Measurements from ENCODE around the gene SLC24A3.

Gene SLC24A3

DNA sequence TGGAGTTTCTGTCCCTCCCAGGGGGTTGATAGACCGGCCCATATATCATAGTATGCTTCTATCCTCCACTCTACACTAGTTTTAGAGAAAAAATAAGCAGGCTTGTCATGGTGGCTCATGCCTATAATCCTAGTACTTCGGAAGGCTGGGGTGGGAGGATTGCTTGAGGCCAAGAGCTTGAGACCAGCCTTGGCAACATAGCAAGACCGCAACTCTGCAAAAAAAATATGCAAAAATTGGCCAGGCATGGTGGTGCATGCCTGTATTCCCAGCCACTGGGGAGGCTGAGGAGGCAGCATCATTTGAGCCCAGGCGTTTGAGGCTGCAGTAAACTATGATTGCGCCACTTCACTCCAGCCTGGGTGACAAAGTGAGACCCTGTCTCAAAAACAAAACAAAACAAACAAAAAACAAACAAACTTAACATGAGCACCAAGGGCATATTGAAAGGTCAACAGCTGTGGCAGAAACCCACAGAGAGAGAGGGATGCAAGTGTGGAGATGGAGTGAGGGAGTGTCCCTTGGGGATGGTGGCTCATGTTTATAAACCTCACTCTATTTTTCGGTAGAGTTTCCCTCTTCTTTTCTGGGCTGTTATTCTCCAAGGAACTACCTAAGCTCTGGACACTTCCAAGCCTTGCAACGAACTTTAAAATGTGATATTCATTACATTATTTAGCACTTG, 24.1 kb downstream of the SLC24A3 start:
- Histone ChIP-seq H3K27me3 (ENCODE audit: control insufficient read depth in 2 of 2, insufficient read depth in 2 of 2, low read length in 2 of 2) (no peaks in the 10 kb centered on the region), H3K36me3 (ENCODE audit: control insufficient read depth in 2 of 2, insufficient read depth in 2 of 2, low read length in 2 of 2) (no peaks in the 10 kb centered on the region), H3K4me3 (ENCODE audit: low read length in 2 of 2) (no peak overlapping the region), H3K9me3 (ENCODE audit: control insufficient read depth in 2 of 2, low read length in 2 of 2) (no peaks in the 10 kb centered on the region), H3K4me1 (ENCODE audit: control insufficient read depth in 2 of 2, insufficient read depth in 2 of 2, low read length in 2 of 2) (no peaks in the 10 kb centered on the region), H3K9ac (ENCODE audit: low read depth in 1 of 2, low read length in 2 of 2) (no peak overlapping the region), H3K27ac (ENCODE audit: low read depth in 2 of 2, low read length in 2 of 2) (no peak overlapping the region)

DNA sequence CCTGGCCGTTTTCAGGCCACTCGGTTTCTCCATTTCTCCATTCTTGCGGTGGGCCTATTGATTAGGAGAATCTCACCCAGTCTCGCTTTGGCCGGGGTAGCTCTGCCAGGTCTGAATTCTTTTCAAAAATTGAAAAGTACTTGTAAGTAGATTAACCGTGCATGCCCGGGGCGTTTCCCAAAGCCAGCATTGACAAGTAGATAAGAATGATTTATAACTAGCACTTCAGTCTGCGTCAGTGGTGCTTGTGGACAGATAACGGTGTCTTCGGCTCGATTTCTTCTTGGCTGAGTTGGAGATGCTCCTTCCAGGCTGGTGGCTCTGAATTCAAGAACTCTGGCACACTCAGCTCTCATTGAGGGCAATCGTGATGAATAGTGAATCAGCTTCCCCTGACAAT, 29.0 kb downstream of the SLC24A3 start:
- no peaks in the 10 kb centered on the region for H3K27me3 ChIP-seq (ENCODE audit: control insufficient read depth in 2 of 2, insufficient read depth in 2 of 2, low read length in 2 of 2)
- H3K4me1 ChIP-seq (ENCODE audit: control insufficient read depth in 2 of 2, insufficient read depth in 2 of 2, low read length in 2 of 2), result no peaks in the 10 kb centered on the region
- H3K36me3 ChIP-seq (ENCODE audit: control insufficient read depth in 2 of 2, insufficient read depth in 2 of 2, low read length in 2 of 2), result no peaks in the 10 kb centered on the region
- peak overlapping the region in 1 of 2 donors; percentile 29 for H3K27ac ChIP-seq (ENCODE audit: low read depth in 2 of 2, low read length in 2 of 2)
- no peak overlapping the region for H3K9ac ChIP-seq (ENCODE audit: low read depth in 1 of 2, low read length in 2 of 2)
- no peaks in the 10 kb centered on the region for H3K9me3 ChIP-seq (ENCODE audit: control insufficient read depth in 2 of 2, low read length in 2 of 2)
- no peak overlapping the region for H3K4me3 ChIP-seq (ENCODE audit: low read length in 2 of 2)

DNA sequence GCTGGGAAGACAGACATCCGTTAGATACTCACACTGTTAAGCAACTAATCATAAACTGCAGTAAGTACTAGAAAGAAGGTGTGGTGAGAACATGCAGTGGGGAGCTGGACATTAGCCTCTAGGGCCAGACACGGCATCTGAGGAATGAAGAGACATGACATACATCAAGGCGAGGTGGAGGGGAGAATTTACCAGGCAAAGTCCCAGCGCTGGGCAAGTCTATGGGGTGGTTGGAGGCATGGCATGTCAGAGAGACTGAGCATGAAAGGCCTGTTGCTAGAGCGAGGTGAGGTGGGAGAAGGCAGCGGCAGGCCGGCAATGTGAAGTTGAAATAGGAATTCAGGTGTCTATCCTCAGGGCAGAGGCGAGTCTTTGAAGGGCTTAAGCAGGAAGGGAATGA, 31.8 kb downstream of the SLC24A3 start:
- H3K27ac ChIP-seq (ENCODE audit: low read depth in 2 of 2, low read length in 2 of 2), result no peak overlapping the region
- no peaks in the 10 kb centered on the region for H3K9me3 ChIP-seq (ENCODE audit: control insufficient read depth in 2 of 2, low read length in 2 of 2)
- no peak overlapping the region for H3K9ac ChIP-seq (ENCODE audit: low read depth in 1 of 2, low read length in 2 of 2)
- H3K4me1 ChIP-seq (ENCODE audit: control insufficient read depth in 2 of 2, insufficient read depth in 2 of 2, low read length in 2 of 2), result no peaks in the 10 kb centered on the region
- H3K36me3 ChIP-seq (ENCODE audit: control insufficient read depth in 2 of 2, insufficient read depth in 2 of 2, low read length in 2 of 2), result no peaks in the 10 kb centered on the region
- no peak overlapping the region for H3K4me3 ChIP-seq (ENCODE audit: low read length in 2 of 2)
- H3K27me3 ChIP-seq (ENCODE audit: control insufficient read depth in 2 of 2, insufficient read depth in 2 of 2, low read length in 2 of 2), result no peaks in the 10 kb centered on the region

- no peak overlapping the region for H3K4me3 ChIP-seq (ENCODE audit: low read length in 2 of 2)
- no peaks in the 10 kb centered on the region for H3K36me3 ChIP-seq (ENCODE audit: control insufficient read depth in 2 of 2, insufficient read depth in 2 of 2, low read length in 2 of 2)
- H3K9ac ChIP-seq (ENCODE audit: low read depth in 1 of 2, low read length in 2 of 2), result no peak overlapping the region
- H3K9me3 ChIP-seq (ENCODE audit: control insufficient read depth in 2 of 2, low read length in 2 of 2), result no peaks in the 10 kb centered on the region
- H3K27me3 ChIP-seq (ENCODE audit: control insufficient read depth in 2 of 2, insufficient read depth in 2 of 2, low read length in 2 of 2), result no peaks in the 10 kb centered on the region
- H3K4me1 ChIP-seq (ENCODE audit: control insufficient read depth in 2 of 2, insufficient read depth in 2 of 2, low read length in 2 of 2), result peaks cover 0 to 3% of the 10 kb centered on the region in 2 donors
- no peak overlapping the region for H3K27ac ChIP-seq (ENCODE audit: low read depth in 2 of 2, low read length in 2 of 2)
Observed at GRCh38 chr20:19249106-19249879, 36.9 kb downstream of the SLC24A3 start.

DNA sequence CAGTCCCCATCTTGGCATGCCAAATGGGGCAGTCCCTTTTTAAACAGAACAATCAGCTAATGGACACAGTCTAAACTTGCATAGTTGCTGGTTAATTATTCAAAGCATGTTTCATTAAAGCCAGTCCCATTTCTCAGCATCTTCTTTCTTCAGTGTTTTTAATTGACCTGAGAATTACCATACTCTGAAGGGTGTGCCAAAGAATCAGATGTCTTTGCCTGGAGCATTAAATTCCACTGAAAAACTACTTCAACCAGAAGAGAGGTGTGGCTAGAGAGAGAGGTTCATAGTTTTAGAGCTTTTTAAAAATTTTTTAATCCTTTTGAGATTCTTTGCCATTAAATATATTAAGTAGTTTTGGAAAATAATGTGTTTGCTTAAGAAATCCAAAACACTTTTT, 37.9 kb downstream of the SLC24A3 start:
- Histone ChIP-seq H3K9ac (ENCODE audit: low read depth in 1 of 2, low read length in 2 of 2) (no peak overlapping the region), H3K4me1 (ENCODE audit: control insufficient read depth in 2 of 2, insufficient read depth in 2 of 2, low read length in 2 of 2) (peaks cover 0 to 3% of the 10 kb centered on the region in 2 donors), H3K4me3 (ENCODE audit: low read length in 2 of 2) (no peak overlapping the region), H3K27ac (ENCODE audit: low read depth in 2 of 2, low read length in 2 of 2) (no peak overlapping the region), H3K36me3 (ENCODE audit: control insufficient read depth in 2 of 2, insufficient read depth in 2 of 2, low read length in 2 of 2) (no peaks in the 10 kb centered on the region), H3K9me3 (ENCODE audit: control insufficient read depth in 2 of 2, low read length in 2 of 2) (no peaks in the 10 kb centered on the region), H3K27me3 (ENCODE audit: control insufficient read depth in 2 of 2, insufficient read depth in 2 of 2, low read length in 2 of 2) (no peaks in the 10 kb centered on the region)

DNA sequence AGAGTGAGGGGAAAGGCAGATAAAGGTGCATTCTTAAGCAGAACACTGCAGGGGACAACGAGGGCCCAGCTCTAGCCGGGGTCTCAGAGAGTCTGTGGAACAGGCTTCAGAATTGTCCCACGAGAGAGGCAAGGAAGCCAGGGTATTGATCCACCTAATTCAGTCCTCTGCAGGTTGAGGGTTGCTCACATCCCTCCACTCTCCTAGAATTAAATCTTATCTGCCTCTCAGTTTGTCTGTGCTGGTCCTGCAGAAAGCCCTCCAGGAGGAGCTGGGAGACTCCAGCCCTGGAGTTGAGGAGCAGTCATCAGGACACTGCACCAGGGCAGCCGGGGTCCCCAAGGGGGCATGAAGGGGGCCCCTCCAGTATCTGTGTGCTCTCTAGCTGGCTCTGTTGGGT, 39.1 kb downstream of the SLC24A3 start:
- Histone ChIP-seq H3K36me3 (ENCODE audit: control insufficient read depth in 2 of 2, insufficient read depth in 2 of 2, low read length in 2 of 2) (no peaks in the 10 kb centered on the region), H3K9ac (ENCODE audit: low read depth in 1 of 2, low read length in 2 of 2) (no peak overlapping the region), H3K4me1 (ENCODE audit: control insufficient read depth in 2 of 2, insufficient read depth in 2 of 2, low read length in 2 of 2) (peaks cover 0 to 3% of the 10 kb centered on the region in 2 donors), H3K9me3 (ENCODE audit: control insufficient read depth in 2 of 2, low read length in 2 of 2) (no peaks in the 10 kb centered on the region), H3K27me3 (ENCODE audit: control insufficient read depth in 2 of 2, insufficient read depth in 2 of 2, low read length in 2 of 2) (no peaks in the 10 kb centered on the region), H3K4me3 (ENCODE audit: low read length in 2 of 2) (no peak overlapping the region), H3K27ac (ENCODE audit: low read depth in 2 of 2, low read length in 2 of 2) (no peak overlapping the region)

DNA sequence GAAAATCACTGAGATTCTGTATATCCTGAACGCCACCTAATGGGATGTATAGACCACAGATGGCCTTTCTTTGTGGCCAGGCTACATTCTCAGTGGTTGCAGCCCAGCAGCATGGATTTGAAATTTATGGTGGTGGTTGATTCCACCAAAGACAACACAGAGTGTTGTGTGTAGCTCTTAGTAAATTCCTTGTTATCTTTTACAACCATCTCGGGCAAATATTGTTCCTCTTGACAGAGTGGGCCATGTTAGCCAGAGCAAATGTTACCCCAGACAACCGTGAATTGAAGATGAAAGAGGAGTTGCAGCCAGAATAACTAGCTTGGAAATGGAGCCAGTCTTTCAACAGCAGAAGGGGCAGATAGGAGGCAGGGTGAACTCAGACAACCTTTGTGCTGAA, 39.5 kb downstream of the SLC24A3 start:
- Histone ChIP-seq H3K36me3 (ENCODE audit: control insufficient read depth in 2 of 2, insufficient read depth in 2 of 2, low read length in 2 of 2) (no peaks in the 10 kb centered on the region), H3K9me3 (ENCODE audit: control insufficient read depth in 2 of 2, low read length in 2 of 2) (no peaks in the 10 kb centered on the region), H3K9ac (ENCODE audit: low read depth in 1 of 2, low read length in 2 of 2) (no peak overlapping the region), H3K4me3 (ENCODE audit: low read length in 2 of 2) (no peak overlapping the region), H3K4me1 (ENCODE audit: control insufficient read depth in 2 of 2, insufficient read depth in 2 of 2, low read length in 2 of 2) (peaks cover 0 to 3% of the 10 kb centered on the region in 2 donors), H3K27ac (ENCODE audit: low read depth in 2 of 2, low read length in 2 of 2) (peak overlapping the region; percentile 10 to 26), H3K27me3 (ENCODE audit: control insufficient read depth in 2 of 2, insufficient read depth in 2 of 2, low read length in 2 of 2) (no peaks in the 10 kb centered on the region)

- H3K9ac ChIP-seq (ENCODE audit: low read depth in 1 of 2, low read length in 2 of 2), result no peak overlapping the region
- H3K36me3 ChIP-seq (ENCODE audit: control insufficient read depth in 2 of 2, insufficient read depth in 2 of 2, low read length in 2 of 2), result no peaks in the 10 kb centered on the region
- H3K9me3 ChIP-seq (ENCODE audit: control insufficient read depth in 2 of 2, low read length in 2 of 2), result no peaks in the 10 kb centered on the region
- H3K4me3 ChIP-seq (ENCODE audit: low read length in 2 of 2), result no peak overlapping the region
- peak overlapping the region; percentile 26 to 39 for H3K27ac ChIP-seq (ENCODE audit: low read depth in 2 of 2, low read length in 2 of 2)
- peaks cover 0 to 3% of the 10 kb centered on the region in 2 donors for H3K4me1 ChIP-seq (ENCODE audit: control insufficient read depth in 2 of 2, insufficient read depth in 2 of 2, low read length in 2 of 2)
- H3K27me3 ChIP-seq (ENCODE audit: control insufficient read depth in 2 of 2, insufficient read depth in 2 of 2, low read length in 2 of 2), result no peaks in the 10 kb centered on the region
Observed at GRCh38 chr20:19252451-19253120, 40.1 kb downstream of the SLC24A3 start.

GRCh38 chr20:19253316-19253715, 40.9 kb downstream of the SLC24A3 start:
- H3K4me3 ChIP-seq (ENCODE audit: low read length in 2 of 2), result no peak overlapping the region
- H3K27me3 ChIP-seq (ENCODE audit: control insufficient read depth in 2 of 2, insufficient read depth in 2 of 2, low read length in 2 of 2), result no peaks in the 10 kb centered on the region
- H3K9ac ChIP-seq (ENCODE audit: low read depth in 1 of 2, low read length in 2 of 2), result no peak overlapping the region
- peak overlapping the region; percentile 12 to 39 for H3K27ac ChIP-seq (ENCODE audit: low read depth in 2 of 2, low read length in 2 of 2)
- H3K9me3 ChIP-seq (ENCODE audit: control insufficient read depth in 2 of 2, low read length in 2 of 2), result no peaks in the 10 kb centered on the region
- H3K36me3 ChIP-seq (ENCODE audit: control insufficient read depth in 2 of 2, insufficient read depth in 2 of 2, low read length in 2 of 2), result no peaks in the 10 kb centered on the region
- H3K4me1 ChIP-seq (ENCODE audit: control insufficient read depth in 2 of 2, insufficient read depth in 2 of 2, low read length in 2 of 2), result peaks cover 0 to 3% of the 10 kb centered on the region in 2 donors
